IMR-90 (cell line): ENCODE results near the gene MRGPRE.

Experiments
- BHLHE40 ChIP-seq: fragments of 150-350 bp; IDR thresholded peaks from 2 replicates; pipeline ENCODE4 v1.6.1; 2016; ENCODE audit warnings: mild to moderate bottlenecking, low read depth, low read length
- CTCF ChIP-seq: conservative IDR thresholded peaks from 2 replicates; pipeline ENCODE4 v1.5.1; 2012; ENCODE audit warnings: mild to moderate bottlenecking, low read depth, low read length, improper control_type of control experiment
- MAZ ChIP-seq: IDR thresholded peaks from 2 replicates; pipeline ENCODE4 v1.6.1; 2012; ENCODE audit warnings: low read depth, mild to moderate bottlenecking, low read length, improper control_type of control experiment, moderate library complexity, borderline replicate concordance
- RFX5 ChIP-seq: IDR thresholded peaks from 2 replicates; pipeline ENCODE4 v1.8.0; 2012; ENCODE audit warnings: low read depth, mild to moderate bottlenecking, low read length, moderate library complexity
- SMC3 ChIP-seq: fragments of 150-350 bp; IDR thresholded peaks from 2 replicates; pipeline ENCODE4 v1.6.1; 2016; ENCODE audit warnings: low read depth, mild to moderate bottlenecking, antibody characterized with exemption, low read length, moderate library complexity

GRCh38 chr11:3223932-3224381, 8.3 kb downstream of the MRGPRE start:
- no peak for TF ChIP-seq MAZ
- TF ChIP-seq SMC3, result no peak
- no peak for TF ChIP-seq CTCF
- TF ChIP-seq BHLHE40, result no peak
- no peak for TF ChIP-seq RFX5
